A204.1 (cell line): ENCODE results near the gene MMP15.
"Not testable (repeated sequence)": the region's sequence is repeated elsewhere in the genome, so short reads cannot be mapped to it uniquely, and the experiment has no call there.

Experiments used
- FAIRE-seq: peaks from 2 replicates; lab custom pipeline; 2012; peaks lifted over from hg19 to GRCh38; lab: Jason Lieb, UNC

The MMP15 gene

GRCh38 chr16:58086381-58087208, 61.0 kb downstream of the MMP15 start:
- FAIRE-seq = no peak

GRCh38 chr16:58087209-58087913, 61.8 kb downstream of the MMP15 start:
- no peak for FAIRE-seq

- FAIRE-seq = no peak
These were observed 62.5 kb downstream of the MMP15 start for GRCh38 chr16:58088091-58088490.

- FAIRE-seq = not testable (repeated sequence)
These were observed 64.8 kb downstream of the MMP15 start for GRCh38 chr16:58090396-58090795.

- FAIRE-seq = no peak
These were observed 68.5 kb downstream of the MMP15 start for GRCh38 chr16:58094026-58094425.

- no peak for FAIRE-seq
These were observed 69.4 kb downstream of the MMP15 start for GRCh38 chr16:58094791-58095574.

GRCh38 chr16:58095575-58095960, 70.0 kb downstream of the MMP15 start:
- not testable (repeated sequence) for FAIRE-seq

GRCh38 chr16:58096249-58096648, 70.7 kb downstream of the MMP15 start:
- FAIRE-seq = no peak
